ENCODE results near the gene LSM12.

The LSM12 gene

DNA sequence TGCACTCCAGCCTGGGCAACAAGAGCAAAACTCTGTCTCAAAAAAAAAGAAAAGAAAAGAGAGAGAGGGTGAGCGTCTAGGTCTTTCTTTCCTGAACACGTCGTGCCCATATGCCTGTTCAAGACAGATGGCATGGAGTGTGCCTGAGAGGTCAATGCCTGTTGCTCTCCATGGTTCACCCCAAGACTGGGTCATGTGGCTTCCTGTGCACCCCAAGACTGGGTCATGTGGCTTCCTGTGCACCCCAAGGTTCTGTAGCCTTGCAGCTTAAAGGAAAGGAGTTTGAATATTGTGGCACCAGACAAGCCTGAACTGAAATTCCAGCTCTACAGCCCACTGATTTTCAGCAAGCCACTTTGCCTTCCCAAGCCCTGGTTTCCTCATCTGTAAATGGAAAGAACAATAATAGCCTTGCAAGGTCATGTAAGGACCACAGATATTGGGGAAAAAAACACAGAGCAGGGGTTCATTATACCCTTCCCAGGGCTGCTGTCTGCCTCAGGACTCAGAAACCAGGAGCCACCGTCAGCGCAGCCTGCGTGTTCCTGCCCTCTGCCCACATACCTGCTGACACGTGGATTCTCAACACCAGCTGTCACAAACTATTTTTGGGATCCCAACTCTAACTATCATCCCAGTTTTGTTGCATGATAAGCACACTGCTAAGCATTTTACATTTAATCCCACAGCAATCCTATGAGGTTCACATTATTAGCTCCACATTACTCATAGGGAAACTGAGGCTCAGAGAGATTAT, 80.1 kb downstream of the LSM12 start:
- no peak overlapping the region for H3K4me3 Mint-ChIP-seq
- no peak overlapping the region for H3K27ac Mint-ChIP-seq (ENCODE audit: low read depth)
- ATAC-seq (replicated peaks; ENCODE audit: extremely low read depth, poor library complexity, severe bottlenecking) (no peak), DNase-seq (ENCODE audit: low spot score in 2 of 2) (no peak)
- H3K36me3 Mint-ChIP-seq (ENCODE audit: insufficient read depth), result no peaks in the 10 kb centered on the region
- no peaks in the 10 kb centered on the region for H3K4me1 Mint-ChIP-seq
- H3K9me3 Mint-ChIP-seq, result no peaks in the 10 kb centered on the region
- H3K27me3 Mint-ChIP-seq, result peaks cover 71% of the 10 kb centered on the region

DNA sequence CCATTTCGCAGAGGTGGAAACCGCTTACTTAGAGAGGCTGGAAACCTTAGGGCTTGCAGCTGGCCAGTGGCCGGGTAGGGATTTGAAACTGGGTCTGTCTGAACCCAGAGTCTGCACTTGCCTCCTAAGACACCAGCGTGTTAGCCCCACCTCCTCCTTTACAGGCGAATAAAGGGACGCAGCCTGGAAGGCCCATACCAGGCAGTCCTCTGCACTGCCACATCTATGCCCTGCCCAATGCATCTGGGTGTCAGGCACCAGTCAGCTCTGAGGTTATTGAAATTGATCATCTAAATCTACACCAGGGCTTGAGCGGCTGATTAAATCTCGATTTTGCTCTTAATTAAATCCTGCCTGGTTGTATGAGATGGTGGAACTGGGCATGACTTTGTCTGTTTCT, 82.0 kb downstream of the LSM12 start:
- no peaks in the 10 kb centered on the region for H3K4me1 Mint-ChIP-seq
- H3K27ac Mint-ChIP-seq (ENCODE audit: low read depth), result no peak overlapping the region
- peaks cover 79% of the 10 kb centered on the region for H3K27me3 Mint-ChIP-seq
- H3K9me3 Mint-ChIP-seq, result no peaks in the 10 kb centered on the region
- H3K4me3 Mint-ChIP-seq, result no peak overlapping the region
- DNase-seq (ENCODE audit: low spot score in 2 of 2) (no peak), ATAC-seq (replicated peaks; ENCODE audit: extremely low read depth, poor library complexity, severe bottlenecking) (no peak)
- no peaks in the 10 kb centered on the region for H3K36me3 Mint-ChIP-seq (ENCODE audit: insufficient read depth)

All from central memory CD8-positive, alpha-beta T cell (primary cell).